HFFc6 (cell line): ENCODE results near the gene WFDC2. TPM values are rescaled to one million over a fixed set of nuclear protein-coding genes. Genes with fewer than 3 reads are reported as not detected.

Source experiments
- DNase-seq: peaks from one replicate; pipeline ENCODE4 v3.0.0-alpha.2; 2018
- H3K27ac Mint-ChIP-seq: 2 replicates; pipeline ENCODE4 v1.8.0; 2020; ENCODE audit warnings: mild to moderate bottlenecking, mixed read lengths
- H3K27me3 Mint-ChIP-seq: 2 replicates; pipeline ENCODE4 v1.8.0; 2021; ENCODE audit warnings: mild to moderate bottlenecking, moderate library complexity, mixed read lengths; ENCODE audit not compliant: insufficient read depth
- H3K36me3 Mint-ChIP-seq: 2 replicates; pipeline ENCODE4 v1.8.0; 2021; ENCODE audit warnings: low read depth, mixed read lengths
- H3K4me1 Mint-ChIP-seq: 2 replicates; pipeline ENCODE4 v1.8.0; 2020; ENCODE audit warnings: low read depth, mixed read lengths
- H3K4me3 Mint-ChIP-seq: 2 replicates; pipeline ENCODE4 v1.8.0; 2020; ENCODE audit warnings: mild to moderate bottlenecking, moderate library complexity, mixed read lengths
- H3K9me3 Mint-ChIP-seq: 2 replicates; pipeline ENCODE4 v1.8.0; 2020; ENCODE audit warnings: mild to moderate bottlenecking, mixed read lengths
- CTCF ChIP-seq: fragments of 200-600 bp; sonication (generic); IDR thresholded peaks from 2 replicates; pipeline ENCODE4 v1.5.0; 2021; ENCODE audit warnings: antibody characterized with exemption, mild to moderate bottlenecking
- total RNA-seq, 6 experiments: library from RNA; stranded (reverse); fragmentation: NEBNext Ultra II Directional; extraction: Animal tissue kit (Norgen Biotek cat#: 25700); gene quantifications; 2 replicates in 1 of 6; 3 replicates in 5 of 6; pipeline ENCODE4 v1.2.3, GENCODE V29; 2021

WFDC2 gene
- total RNA-seq, 6 experiments from 2014 or later, result 0.97 TPM; not detected in 5

- Mint-ChIP-seq H3K4me1 (peaks cover 5% of the 10 kb centered on the region; the same call in 1 of the 2 replicates), H3K36me3 (no peaks in the 10 kb centered on the region), H3K4me3 (no peak overlapping the region), H3K9me3 (no peaks in the 10 kb centered on the region), H3K27ac (no peak overlapping the region), H3K27me3 (peaks cover 30% of the 10 kb centered on the region)
- TF ChIP-seq CTCF, result peak; percentile 80
- peak; percentile 21 for DNase-seq
Observed at GRCh38 chr20:45445805-45446562, 23.6 kb upstream of the WFDC2 start.

GRCh38 chr20:45448270-45448669 lies 21.3 kb upstream of the WFDC2 start:
- Mint-ChIP-seq H3K4me3 (no peak overlapping the region), H3K27ac (no peak overlapping the region), H3K27me3 (peaks cover 26% of the 10 kb centered on the region), H3K4me1 (peaks cover 5% of the 10 kb centered on the region; the same call in 1 of the 2 replicates), H3K9me3 (no peaks in the 10 kb centered on the region), H3K36me3 (no peaks in the 10 kb centered on the region)
- TF ChIP-seq CTCF, result no peak
- DNase-seq, result no peak

- peaks cover 5% of the 10 kb centered on the region; the same call in 1 of the 2 replicates for H3K4me1 Mint-ChIP-seq
- peaks cover 19% of the 10 kb centered on the region for H3K27me3 Mint-ChIP-seq
- H3K36me3 Mint-ChIP-seq, result no peaks in the 10 kb centered on the region
- no peak overlapping the region for H3K27ac Mint-ChIP-seq
- TF ChIP-seq CTCF, result no peak
- H3K9me3 Mint-ChIP-seq, result no peaks in the 10 kb centered on the region
- no peak for DNase-seq
- no peak overlapping the region for H3K4me3 Mint-ChIP-seq
Observed at GRCh38 chr20:45449528-45449927, 20.0 kb upstream of the WFDC2 start.

- Mint-ChIP-seq H3K27me3 (peaks cover 16% of the 10 kb centered on the region), H3K9me3 (no peaks in the 10 kb centered on the region), H3K27ac (no peak overlapping the region), H3K4me1 (peaks cover 5% of the 10 kb centered on the region; the same call in 1 of the 2 replicates), H3K4me3 (no peak overlapping the region), H3K36me3 (no peaks in the 10 kb centered on the region)
- TF ChIP-seq CTCF, result peak; percentile 88
- DNase-seq, result peak; percentile 36
Observed at GRCh38 chr20:45450097-45450818, 19.3 kb upstream of the WFDC2 start.

GRCh38 chr20:45452238-45452637 lies 17.3 kb upstream of the WFDC2 start:
- DNase-seq, result no peak
- Mint-ChIP-seq H3K4me1 (peaks cover 5% of the 10 kb centered on the region; the same call in 1 of the 2 replicates), H3K36me3 (no peaks in the 10 kb centered on the region), H3K27ac (no peak overlapping the region), H3K27me3 (peaks cover 13% of the 10 kb centered on the region), H3K4me3 (no peak overlapping the region), H3K9me3 (no peaks in the 10 kb centered on the region)
- TF ChIP-seq CTCF, result no peak
